Stomach (tissue), 9 donors: ENCODE measurements around the gene ADGRD1. TPM values are rescaled to one million over a fixed set of nuclear protein-coding genes. Genes with fewer than 3 reads are reported as not detected.

Source experiments
- DNase-seq, 2 donors: peaks; one replicate each; pipeline versions ENCODE4 v3.0.0 to v3.0.0-alpha.2; 2013 to 2019
- H3K27ac ChIP-seq, 5 donors: fragments of 200-600 bp in 4 of 5; sonication (generic) in 4 of 5; one replicate each; pipeline ENCODE4 v1.5.1; 2013 to 2019; ENCODE audit warnings: mild to moderate bottlenecking in 1 of 5, moderate library complexity in 1 of 5
- H3K27me3 ChIP-seq, 3 donors: fragments of 200-600 bp; sonication (generic); one replicate each; pipeline ENCODE4 v1.5.1; 2017 to 2019; ENCODE audit warnings: mixed run types in 1 of 3
- H3K36me3 ChIP-seq, 4 donors: fragments of 200-600 bp; sonication (generic); 1 replicate in 3 of 4; 2 replicates in 1 of 4; pipeline ENCODE4 v1.5.1; 2016 to 2019
- H3K4me1 ChIP-seq, 4 donors: fragments of 200-600 bp; sonication (generic); one replicate each; pipeline ENCODE4 v1.5.1; 2016 to 2019
- H3K4me3 ChIP-seq, 4 donors: fragments of 200-600 bp; sonication (generic) in 3 of 4; one replicate each; pipeline ENCODE4 v1.5.1; 2016 to 2019; ENCODE audit warnings: mild to moderate bottlenecking in 1 of 4
- H3K9me3 ChIP-seq, 4 donors: fragments of 200-600 bp; sonication (generic); one replicate each; pipeline ENCODE4 v1.5.1; 2016 to 2019
- EP300 ChIP-seq: sonication (generic); formaldehyde crosslinking; IDR thresholded peaks from one replicate; pipeline ENCODE4 v1.6.1; 2017; ENCODE audit warnings: antibody characterized with exemption
- POLR2A ChIP-seq, 4 donors: fragments of 450-650 bp; IDR thresholded peaks; one replicate each; pipeline ENCODE4 v1.6.1; 2016; ENCODE audit warnings: antibody characterized with exemption in 4 of 4, control low read depth in 2 of 4, mild to moderate bottlenecking in 1 of 4, moderate library complexity in 1 of 4
- POLR2AphosphoS5 ChIP-seq, 3 donors: sonication (generic); formaldehyde crosslinking; IDR thresholded peaks; one replicate each; pipeline ENCODE4 v1.6.1; 2016; ENCODE audit warnings: antibody characterized with exemption in 3 of 3
- WGBS, 5 donors: extraction: QIAGEN DNeasy Blood & Tissue Kit in 3 of 5; methylation state at CpG; one replicate each; pipeline versions ENCODE4 v1.1.5 to v1.1.7; 2013 to 2018; 5-methylcytosine and 5-hydroxymethylcytosine counted together
- intact Hi-C: fragments of 100-400 bp; cut with DNase I; formaldehyde crosslinking; loops from one replicate; pipeline ENCODE4 v1.15.1; 2023; ENCODE audit warnings: low total_unique reads
- polyA plus RNA-seq, 3 donors: library from polyadenylated mRNA; stranded (reverse); fragments of 200-250 nt; gene quantifications; one replicate each; pipeline ENCODE4 v1.2.3, GENCODE V29; 2013
- total RNA-seq, 5 donors: library from RNA; depleted of rRNA; stranded (reverse); fragments of >200 nt; gene quantifications; one replicate each; pipeline versions ENCODE4 v1.1.0 to v1.2.3, GENCODE V29; 2014 to 2016
- TF ChIP-seq, protein P1 (sequence below), 7 experiments: fragments of 450-650 bp in 4 of 7; fragments of 200-600 bp in 3 of 7; sonication (generic) in 3 of 7; IDR thresholded peaks; one replicate each; pipeline ENCODE4 v1.5.1; 2016 to 2019; ENCODE audit warnings: antibody characterized with exemption in 7 of 7, control low read depth in 2 of 7, mild to moderate bottlenecking in 1 of 7
- donor health status: healthy with polysubstance abuse.
- donor health status: Bipolar disorder and iron deficiency.
- donor health status: healthy.

ADGRD1 gene
- total and polyA plus RNA-seq, 8 donors = 3.7 to 43.8 (median 15.4) TPM

DNA sequence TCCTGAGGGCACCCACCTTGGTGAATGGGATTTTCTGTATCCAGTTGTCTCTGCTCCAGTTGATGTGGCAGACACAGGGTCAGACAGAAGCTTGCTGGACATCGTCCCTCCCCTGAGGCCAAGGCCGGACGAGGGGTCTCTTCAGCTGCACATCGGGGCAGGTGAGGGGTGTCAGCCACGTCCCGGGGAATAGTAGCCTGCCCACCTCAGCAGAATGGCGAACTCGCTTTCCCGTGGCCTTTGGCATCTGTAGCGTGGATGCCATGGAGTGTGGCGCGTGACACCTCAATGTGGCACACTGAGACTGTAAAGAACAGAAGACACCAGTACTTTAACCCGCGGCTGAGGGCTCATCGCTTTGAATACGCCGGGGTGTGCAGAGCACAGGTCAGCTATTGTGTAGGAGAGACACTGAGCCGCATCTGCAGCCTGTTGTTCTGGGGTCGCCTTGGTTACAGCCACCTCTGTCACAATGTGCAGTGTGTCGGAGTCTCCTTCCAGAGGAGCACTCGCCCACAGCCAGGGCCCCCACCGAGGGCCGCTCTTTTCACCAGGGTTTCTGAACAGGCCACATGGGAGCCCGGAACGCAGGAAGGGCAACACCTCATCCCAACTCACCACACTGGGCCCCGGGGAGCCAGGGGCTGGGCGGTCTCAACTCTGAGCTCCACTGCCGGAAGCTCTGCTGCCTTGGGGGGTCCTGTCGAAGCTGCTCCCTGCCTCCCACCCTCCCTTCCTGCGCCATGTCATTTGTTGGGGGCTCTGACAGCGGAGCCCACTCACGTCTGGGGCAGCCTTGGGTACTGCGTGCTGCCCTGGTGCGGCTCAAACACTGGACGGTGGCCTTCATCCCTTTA lies 77.0 kb downstream of the ADGRD1 start:
- Histone ChIP-seq H3K4me1 (no peaks in the 10 kb centered on the region), H3K27ac (no peak overlapping the region), H3K36me3 (no peaks in the 10 kb centered on the region), H3K9me3 (no peaks in the 10 kb centered on the region), H3K27me3 (peaks cover 0 to 5% (median 2%) of the 10 kb centered on the region in 3 donors), H3K4me3 (no peak overlapping the region)
- TF ChIP-seq POLR2A (IDR thresholded peaks at IDR 0.05) (no peak), POLR2AphosphoS5 (IDR thresholded peaks at IDR 0.05) (no peak), EP300 (no peak)
- TF ChIP-seq, protein P1, sequence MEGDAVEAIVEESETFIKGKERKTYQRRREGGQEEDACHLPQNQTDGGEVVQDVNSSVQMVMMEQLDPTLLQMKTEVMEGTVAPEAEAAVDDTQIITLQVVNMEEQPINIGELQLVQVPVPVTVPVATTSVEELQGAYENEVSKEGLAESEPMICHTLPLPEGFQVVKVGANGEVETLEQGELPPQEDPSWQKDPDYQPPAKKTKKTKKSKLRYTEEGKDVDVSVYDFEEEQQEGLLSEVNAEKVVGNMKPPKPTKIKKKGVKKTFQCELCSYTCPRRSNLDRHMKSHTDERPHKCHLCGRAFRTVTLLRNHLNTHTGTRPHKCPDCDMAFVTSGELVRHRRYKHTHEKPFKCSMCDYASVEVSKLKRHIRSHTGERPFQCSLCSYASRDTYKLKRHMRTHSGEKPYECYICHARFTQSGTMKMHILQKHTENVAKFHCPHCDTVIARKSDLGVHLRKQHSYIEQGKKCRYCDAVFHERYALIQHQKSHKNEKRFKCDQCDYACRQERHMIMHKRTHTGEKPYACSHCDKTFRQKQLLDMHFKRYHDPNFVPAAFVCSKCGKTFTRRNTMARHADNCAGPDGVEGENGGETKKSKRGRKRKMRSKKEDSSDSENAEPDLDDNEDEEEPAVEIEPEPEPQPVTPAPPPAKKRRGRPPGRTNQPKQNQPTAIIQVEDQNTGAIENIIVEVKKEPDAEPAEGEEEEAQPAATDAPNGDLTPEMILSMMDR (IDR thresholded peaks at IDR 0.05) = no peak
- no peak for DNase-seq
- intact Hi-C loops = no loop called here
- 90 to 92% (median 91%) methylated on average over 16 to 35 of the region's 35 CpGs for WGBS, 5 donors

DNA sequence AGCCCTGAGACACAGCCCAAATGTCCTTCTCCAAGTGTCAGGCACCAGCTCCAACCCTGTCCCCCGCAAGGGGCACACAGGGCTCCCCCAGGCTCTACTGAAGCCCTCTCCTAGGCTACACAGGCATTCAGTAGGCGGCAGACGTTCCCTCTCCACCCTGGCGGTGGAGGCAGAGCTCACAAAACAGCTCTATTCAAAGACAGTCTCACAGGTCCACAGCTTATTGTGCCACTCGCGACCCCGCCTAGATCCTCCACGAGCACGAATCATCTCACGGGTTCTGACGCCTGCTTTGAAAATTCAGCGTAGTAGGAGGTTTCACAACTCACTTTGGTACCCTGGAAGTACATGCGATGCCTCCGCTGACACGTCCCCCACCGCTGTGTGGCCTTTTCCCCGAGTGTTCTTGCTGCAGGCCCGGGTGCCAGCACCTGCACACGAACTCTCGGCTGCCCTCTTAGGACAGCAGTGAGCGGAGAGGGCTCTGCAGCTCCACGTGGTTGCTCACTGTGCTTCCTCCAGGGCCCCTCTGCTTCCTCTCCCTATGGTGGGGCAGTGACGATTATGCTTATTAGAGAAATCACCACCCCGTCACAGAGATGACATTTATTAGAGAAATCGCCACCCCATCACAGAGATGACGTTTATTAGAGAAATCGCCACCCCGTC lies 78.5 kb downstream of the ADGRD1 start:
- TF ChIP-seq POLR2A (IDR thresholded peaks at IDR 0.05) (no peak), EP300 (no peak), POLR2AphosphoS5 (IDR thresholded peaks at IDR 0.05) (no peak)
- TF ChIP-seq, protein P1 (IDR thresholded peaks at IDR 0.05) = no peak
- Histone ChIP-seq H3K4me1 (no peaks in the 10 kb centered on the region), H3K27me3 (peaks cover 0 to 5% (median 2%) of the 10 kb centered on the region in 3 donors), H3K4me3 (no peak overlapping the region), H3K27ac (no peak overlapping the region), H3K9me3 (no peaks in the 10 kb centered on the region), H3K36me3 (no peaks in the 10 kb centered on the region)
- 77 to 84% (median 81%) methylated on average over 17 to 28 of the region's 28 CpGs for WGBS, 5 donors
- no peak for DNase-seq
- intact Hi-C loops = no loop called here

DNA sequence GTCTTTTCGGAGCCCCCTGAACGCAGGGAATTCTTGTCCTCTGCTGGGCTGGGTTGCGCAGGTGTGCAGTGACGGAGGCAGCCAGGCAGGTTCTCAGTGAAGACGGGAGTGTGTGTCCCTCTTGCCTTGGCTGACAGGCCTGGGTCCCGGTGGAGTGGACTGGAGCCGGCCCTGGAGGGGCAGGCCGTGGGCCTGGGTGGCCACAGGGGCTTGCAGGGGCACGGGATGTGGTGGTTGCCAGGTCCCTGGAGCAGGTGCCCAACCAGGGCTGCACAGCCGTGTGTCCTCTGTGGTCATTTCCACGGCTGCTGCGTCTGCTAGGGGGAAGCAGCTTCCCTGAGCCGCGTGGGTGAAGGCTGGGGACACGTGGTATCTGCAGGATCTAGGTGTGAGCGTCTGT lies 79.8 kb downstream of the ADGRD1 start:
- H3K4me3 ChIP-seq = no peak overlapping the region

DNA sequence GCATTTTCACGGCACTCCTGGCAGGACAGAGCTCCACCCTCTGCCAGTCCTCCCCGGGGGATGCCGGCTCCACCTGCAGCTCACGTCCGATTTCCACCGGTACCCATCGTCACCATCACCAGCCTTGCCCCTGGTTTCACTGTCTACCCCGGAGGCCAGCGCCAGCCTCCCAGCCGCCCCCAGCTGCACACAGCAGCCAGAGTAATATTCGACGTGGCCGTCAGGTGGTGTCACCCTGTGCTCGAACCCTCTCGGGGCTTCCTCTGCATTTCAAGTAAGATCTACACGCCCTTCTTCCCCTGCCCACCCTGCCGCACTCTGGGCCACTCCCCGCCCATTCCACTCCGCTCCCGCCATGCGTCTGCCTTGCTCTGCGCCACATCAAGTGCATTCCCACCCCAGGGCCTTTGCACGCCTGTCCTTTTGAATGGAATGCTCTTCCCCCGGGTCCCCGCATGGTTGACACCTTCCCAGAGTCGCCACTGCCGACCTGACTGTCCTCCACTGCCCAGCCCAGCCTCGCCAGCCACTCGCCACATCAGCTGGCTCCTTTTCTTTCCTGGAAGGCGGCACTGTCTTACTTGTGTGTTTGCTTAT lies 80.3 kb downstream of the ADGRD1 start:
- intact Hi-C loops = no loop called here
- H3K27me3 ChIP-seq = peaks cover 0 to 5% (median 2%) of the 10 kb centered on the region in 3 donors
- H3K9me3 ChIP-seq = no peaks in the 10 kb centered on the region
- no peaks in the 10 kb centered on the region for H3K36me3 ChIP-seq
- H3K27ac ChIP-seq = peak overlapping the region in 1 of 5 donors; percentile 55
- TF ChIP-seq, protein P1 (IDR thresholded peaks at IDR 0.05) = no peak
- TF ChIP-seq EP300 = no peak
- no peak for TF ChIP-seq POLR2AphosphoS5 (IDR thresholded peaks at IDR 0.05)
- TF ChIP-seq POLR2A (IDR thresholded peaks at IDR 0.05) = no peak
- 85 to 88% (median 87%) methylated on average over 25 to 30 of the region's 30 CpGs for WGBS, 5 donors
- H3K4me1 ChIP-seq = no peaks in the 10 kb centered on the region
- DNase-seq = no peak
- no peak overlapping the region for H3K4me3 ChIP-seq

More for the DNA sequence above, 79.8 kb downstream of the ADGRD1 start:
- DNase-seq = no peak
- WGBS, 5 donors = 72 to 90% (median 84%) methylated on average over 11 to 16 of the region's 16 CpGs
- intact Hi-C loops = no loop called here
- Histone ChIP-seq H3K27me3 (peaks cover 0 to 5% (median 2%) of the 10 kb centered on the region in 3 donors), H3K27ac (no peak overlapping the region), H3K9me3 (no peaks in the 10 kb centered on the region), H3K4me1 (no peaks in the 10 kb centered on the region), H3K36me3 (no peaks in the 10 kb centered on the region)
- no peak for TF ChIP-seq EP300
- TF ChIP-seq, protein P1 (IDR thresholded peaks at IDR 0.05) = no peak
- TF ChIP-seq POLR2AphosphoS5 (IDR thresholded peaks at IDR 0.05) = no peak
- no peak for TF ChIP-seq POLR2A (IDR thresholded peaks at IDR 0.05)
